ENCODE results near the gene TCP10L.

Gene TCP10L

GRCh38 chr21:32612075-32612998 is 27.0 kb upstream of the TCP10L start, which contains the start of gene CFAP298 (continued):
- TF ChIP-seq FEZF1 (tag by site-specific recombination; IDR thresholded peaks at IDR 0.05) (peak; percentile 42; the same call in 1 of the 2 replicates), ZFP3 (tag by site-specific recombination; IDR thresholded peaks at IDR 0.05; ENCODE audit: low read depth) (peak; percentile 14; the same call in 1 of the 2 replicates), KLF16 (tag by site-specific recombination; IDR thresholded peaks at IDR 0.05) (peak; percentile 96), BCL11A (tag by site-specific recombination; IDR thresholded peaks at IDR 0.05; ENCODE audit: low read depth) (no peak), GLIS1 (tag by site-specific recombination; IDR thresholded peaks at IDR 0.05) (peak; percentile 58; the same call in 1 of the 2 replicates), ZNF24 (tag by site-specific recombination; IDR thresholded peaks at IDR 0.05) (peak; percentile 93), ZNF626 (tag by site-specific recombination; IDR thresholded peaks at IDR 0.05) (no peak), ZNF792 (tag by site-specific recombination; IDR thresholded peaks at IDR 0.05) (peak; percentile 8; the same call in 1 of the 2 replicates), OVOL3 (tag by site-specific recombination; IDR thresholded peaks at IDR 0.05) (peak; percentile 82; the same call in 1 of the 2 replicates), ZNF623 (tag by site-specific recombination; IDR thresholded peaks at IDR 0.05) (peak; percentile 38; the same call in 1 of the 2 replicates), YY1 (tag by site-specific recombination; IDR thresholded peaks at IDR 0.05) (no peak), ZNF416 (tag by site-specific recombination; IDR thresholded peaks at IDR 0.05) (no peak), ZNF645 (tag by site-specific recombination; IDR thresholded peaks at IDR 0.05) (no peak), ZNF510 (tag by site-specific recombination; IDR thresholded peaks at IDR 0.05; ENCODE audit: insufficient replicate concordance) (no peak), ZNF664 (tag by site-specific recombination; IDR thresholded peaks at IDR 0.05) (peak; percentile 71), ZBTB44 (tag by site-specific recombination; IDR thresholded peaks at IDR 0.05) (no peak), ZSCAN16 (tag by site-specific recombination; IDR thresholded peaks at IDR 0.05) (peak; percentile 51; the same call in 1 of the 2 replicates), ZNF654 (tag by site-specific recombination; IDR thresholded peaks at IDR 0.05; ENCODE audit: low read depth) (no peak), KLF17 (tag by site-specific recombination; IDR thresholded peaks at IDR 0.05) (peak; percentile 90), ZNF48 (tag by site-specific recombination; IDR thresholded peaks at IDR 0.05) (no peak), ZNF302 (tag by site-specific recombination; IDR thresholded peaks at IDR 0.05; ENCODE audit: low read depth) (no peak), ZIC2 (tag by site-specific recombination; IDR thresholded peaks at IDR 0.05) (no peak), ZNF777 (tag by site-specific recombination; IDR thresholded peaks at IDR 0.05; ENCODE audit: borderline replicate concordance) (no peak), OSR2 (tag by site-specific recombination; IDR thresholded peaks at IDR 0.05) (peak; percentile 51; the same call in 1 of the 2 replicates), ZNF426 (tag by site-specific recombination; IDR thresholded peaks at IDR 0.05) (no peak), KLF10 (tag by site-specific recombination; IDR thresholded peaks at IDR 0.05) (peak; percentile 60; the same call in 1 of the 2 replicates), SETDB1 (IDR thresholded peaks at IDR 0.05; ENCODE audit: insufficient read length, low read length) (no peak), ZNF558 (tag by site-specific recombination; IDR thresholded peaks at IDR 0.05) (0 out of 2 replicates have a peak, but pooled peaks have one; percentile 62), ZNF398 (tag by site-specific recombination; IDR thresholded peaks at IDR 0.05) (peak; percentile 61), ZNF280D (tag by site-specific recombination; IDR thresholded peaks at IDR 0.05) (peak; percentile 65; the same call in 1 of the 2 replicates), KLF9 (tag by site-specific recombination; IDR thresholded peaks at IDR 0.05; ENCODE audit: low read depth) (peak; percentile 68; the same call in 1 of the 2 replicates)
